Suprapubic skin (tissue), 3 donors: Measurements from ENCODE around the gene C1QTNF9.

Source experiments
- POLR2AphosphoS5 ChIP-seq, 3 donors: sonication (generic); formaldehyde crosslinking; IDR thresholded peaks; one replicate each; pipeline ENCODE4 v1.6.1; 2017; ENCODE audit warnings: antibody characterized with exemption in 3 of 3
- TF ChIP-seq, protein P1 (sequence below), 2 donors: fragments of 200-600 bp in 1 of 2; fragments of 450-650 bp in 1 of 2; sonication (generic) in 1 of 2; IDR thresholded peaks; one replicate each; pipeline ENCODE4 v1.5.1; 2016 to 2019; ENCODE audit warnings: antibody characterized with exemption in 2 of 2, mild to moderate bottlenecking in 1 of 2, moderate library complexity in 1 of 2

DNA sequence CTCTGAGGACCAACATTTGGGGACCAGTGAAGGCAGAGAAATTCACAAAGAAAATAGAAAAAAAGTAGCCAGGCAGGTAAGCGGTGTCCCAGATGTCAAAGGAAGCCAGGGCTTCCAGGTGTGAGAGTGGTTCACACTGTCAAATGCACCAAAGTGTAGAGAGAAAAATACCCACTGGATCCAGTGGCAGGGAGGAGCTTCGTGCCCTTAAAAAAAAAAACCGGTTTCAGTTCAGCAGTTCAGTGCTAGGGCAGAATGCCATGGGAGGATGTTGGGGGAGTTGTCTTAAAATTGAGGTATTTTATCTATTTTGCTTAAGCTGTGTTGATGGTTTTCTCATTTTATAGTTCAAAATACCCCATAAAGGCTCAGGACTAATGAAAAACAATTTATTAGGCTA, 47.8 kb upstream of the C1QTNF9 start:
- TF ChIP-seq, protein P1, sequence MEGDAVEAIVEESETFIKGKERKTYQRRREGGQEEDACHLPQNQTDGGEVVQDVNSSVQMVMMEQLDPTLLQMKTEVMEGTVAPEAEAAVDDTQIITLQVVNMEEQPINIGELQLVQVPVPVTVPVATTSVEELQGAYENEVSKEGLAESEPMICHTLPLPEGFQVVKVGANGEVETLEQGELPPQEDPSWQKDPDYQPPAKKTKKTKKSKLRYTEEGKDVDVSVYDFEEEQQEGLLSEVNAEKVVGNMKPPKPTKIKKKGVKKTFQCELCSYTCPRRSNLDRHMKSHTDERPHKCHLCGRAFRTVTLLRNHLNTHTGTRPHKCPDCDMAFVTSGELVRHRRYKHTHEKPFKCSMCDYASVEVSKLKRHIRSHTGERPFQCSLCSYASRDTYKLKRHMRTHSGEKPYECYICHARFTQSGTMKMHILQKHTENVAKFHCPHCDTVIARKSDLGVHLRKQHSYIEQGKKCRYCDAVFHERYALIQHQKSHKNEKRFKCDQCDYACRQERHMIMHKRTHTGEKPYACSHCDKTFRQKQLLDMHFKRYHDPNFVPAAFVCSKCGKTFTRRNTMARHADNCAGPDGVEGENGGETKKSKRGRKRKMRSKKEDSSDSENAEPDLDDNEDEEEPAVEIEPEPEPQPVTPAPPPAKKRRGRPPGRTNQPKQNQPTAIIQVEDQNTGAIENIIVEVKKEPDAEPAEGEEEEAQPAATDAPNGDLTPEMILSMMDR (IDR thresholded peaks at IDR 0.05) = no peak
- no peak for TF ChIP-seq POLR2AphosphoS5 (IDR thresholded peaks at IDR 0.05)
